ENCODE results near the gene RIGI. TPM values are rescaled to one million over a fixed set of nuclear protein-coding genes. Genes with fewer than 3 reads are reported as not detected.

RIGI gene
- total RNA-seq, 1 experiment from 2014 or later = 6.3 TPM

DNA sequence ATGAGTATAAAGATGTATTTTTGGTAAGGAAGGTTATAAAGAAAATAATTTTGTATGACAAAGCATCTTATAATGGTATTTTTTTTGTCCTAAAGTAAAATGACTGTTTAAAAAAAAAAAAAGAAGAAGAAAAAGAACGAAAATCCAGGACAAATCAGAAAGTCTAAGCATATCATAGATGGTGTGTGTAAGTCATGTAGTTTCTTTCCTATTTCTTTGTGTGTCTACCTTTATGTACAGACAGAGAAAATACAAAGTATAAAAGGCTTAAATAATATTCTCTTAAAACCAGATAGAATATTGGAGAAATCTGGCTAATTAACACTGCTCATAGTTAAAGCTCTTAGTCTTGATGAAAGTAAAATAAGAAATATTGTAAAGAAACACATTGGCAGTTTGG, 7.7 kb downstream of the RIGI start:
- H3K27me3 ChIP-seq (replicated peaks) = no peaks in the 10 kb centered on the region
- H3K4me3 ChIP-seq = no peak overlapping the region
- no peak overlapping the region for H3K27ac ChIP-seq
- no peaks in the 10 kb centered on the region for H3K9me3 ChIP-seq (replicated peaks)
- no peaks in the 10 kb centered on the region for H3K4me1 ChIP-seq (replicated peaks)
- no peaks in the 10 kb centered on the region for H3K36me3 ChIP-seq
- no peak for DNase-seq (ENCODE audit: low read depth in 1 of 2, low spot score in 2 of 2)

DNA sequence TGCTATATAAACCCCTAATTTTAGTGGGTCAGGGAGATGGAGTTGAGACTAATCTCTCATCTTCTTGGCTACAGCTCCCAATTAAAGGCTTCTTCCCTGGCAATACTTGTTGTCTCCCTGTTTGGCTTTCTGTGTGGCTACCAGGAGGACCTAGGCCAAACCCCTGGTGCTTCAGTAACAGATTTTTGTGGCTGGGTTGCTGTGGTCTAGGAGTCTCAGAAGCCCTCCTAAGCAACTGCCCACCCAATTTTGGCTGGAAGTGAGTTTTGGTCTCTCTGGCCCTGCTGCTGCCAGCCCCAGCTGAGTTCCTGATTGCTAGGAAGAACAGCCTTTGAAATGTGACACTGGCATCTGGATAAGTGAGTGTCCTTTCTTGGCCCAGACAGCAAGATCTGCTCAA, 9.8 kb downstream of the RIGI start:
- no peak overlapping the region for H3K4me3 ChIP-seq
- H3K27ac ChIP-seq = no peak overlapping the region
- DNase-seq (ENCODE audit: low read depth in 1 of 2, low spot score in 2 of 2) = no peak
- H3K4me1 ChIP-seq (replicated peaks) = no peaks in the 10 kb centered on the region
- no peaks in the 10 kb centered on the region for H3K9me3 ChIP-seq (replicated peaks)
- no peaks in the 10 kb centered on the region for H3K27me3 ChIP-seq (replicated peaks)
- no peaks in the 10 kb centered on the region for H3K36me3 ChIP-seq

DNA sequence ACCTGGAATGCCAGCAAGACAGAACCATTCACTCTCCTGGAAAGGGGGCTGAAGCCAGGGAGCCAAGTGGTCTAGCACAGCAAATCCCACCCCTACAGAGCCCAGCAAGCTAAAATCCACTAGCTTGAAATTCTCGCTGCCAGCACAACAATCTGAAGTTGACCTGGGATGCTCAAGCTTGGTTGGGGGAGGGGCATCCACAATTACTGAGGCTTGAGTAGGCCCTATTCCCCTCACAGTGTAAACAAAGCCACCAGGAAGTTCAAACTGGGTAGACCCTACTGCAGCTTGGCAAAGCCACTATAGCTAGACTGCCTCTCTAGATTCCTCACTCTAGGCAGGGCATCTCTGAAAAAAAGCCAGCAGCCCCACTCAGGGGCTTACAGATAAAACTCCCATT, 17.3 kb downstream of the RIGI start:
- no peak overlapping the region for H3K4me3 ChIP-seq
- H3K4me1 ChIP-seq (replicated peaks) = no peaks in the 10 kb centered on the region
- DNase-seq (ENCODE audit: low read depth in 1 of 2, low spot score in 2 of 2) = no peak
- no peak overlapping the region for H3K27ac ChIP-seq
- H3K9me3 ChIP-seq (replicated peaks) = no peaks in the 10 kb centered on the region
- H3K36me3 ChIP-seq = no peaks in the 10 kb centered on the region
- H3K27me3 ChIP-seq (replicated peaks) = no peaks in the 10 kb centered on the region

DNA sequence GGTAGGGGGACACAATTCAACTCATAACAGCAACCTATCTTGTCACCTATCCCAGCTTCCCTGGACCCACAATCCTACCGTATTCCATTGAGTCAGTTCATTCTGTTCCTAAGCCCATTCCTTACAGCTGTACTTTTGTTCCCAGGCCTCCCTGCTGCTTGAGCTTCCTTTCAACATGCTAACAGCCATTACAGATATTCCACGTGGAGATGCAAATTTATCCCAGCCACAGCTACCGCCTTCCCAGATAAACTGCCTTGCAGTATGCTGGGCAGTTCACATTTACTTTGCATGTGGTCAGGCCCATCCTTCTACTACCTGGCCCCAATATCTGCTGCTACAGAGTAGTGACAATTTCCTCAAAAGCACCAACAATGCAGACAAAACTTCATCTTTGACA, 23.0 kb downstream of the RIGI start:
- H3K36me3 ChIP-seq = no peaks in the 10 kb centered on the region
- no peak overlapping the region for H3K4me3 ChIP-seq
- H3K27me3 ChIP-seq (replicated peaks) = no peaks in the 10 kb centered on the region
- H3K9me3 ChIP-seq (replicated peaks) = no peaks in the 10 kb centered on the region
- no peaks in the 10 kb centered on the region for H3K4me1 ChIP-seq (replicated peaks)
- no peak overlapping the region for H3K27ac ChIP-seq
- DNase-seq (ENCODE audit: low read depth in 1 of 2, low spot score in 2 of 2) = no peak

DNA sequence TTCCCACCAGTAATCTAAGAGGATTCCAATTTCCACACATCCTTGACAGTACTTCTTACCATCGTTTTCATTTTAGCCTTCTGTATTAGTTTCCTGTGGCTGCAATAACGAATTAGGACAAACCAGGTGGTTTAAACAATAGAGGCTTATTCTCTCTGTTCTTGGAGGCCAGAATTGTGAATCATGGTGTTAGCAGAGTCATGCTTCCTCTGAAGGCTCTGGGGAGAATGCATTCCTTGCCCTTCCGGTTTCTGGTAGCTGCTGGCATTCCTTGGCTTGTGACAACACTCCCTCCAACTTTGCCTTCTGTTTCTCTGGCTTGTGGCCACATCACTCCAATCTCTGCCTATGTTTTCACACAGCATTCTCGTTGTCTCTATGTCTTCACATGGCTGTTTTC, 23.5 kb downstream of the RIGI start:
- Histone ChIP-seq H3K36me3 (no peaks in the 10 kb centered on the region), H3K9me3 (replicated peaks) (no peaks in the 10 kb centered on the region), H3K4me3 (no peak overlapping the region), H3K27me3 (replicated peaks) (no peaks in the 10 kb centered on the region), H3K27ac (no peak overlapping the region), H3K4me1 (replicated peaks) (no peaks in the 10 kb centered on the region)
- DNase-seq (ENCODE audit: low read depth in 1 of 2, low spot score in 2 of 2) = peak in 1 of 2 experiments; percentile 34

DNA sequence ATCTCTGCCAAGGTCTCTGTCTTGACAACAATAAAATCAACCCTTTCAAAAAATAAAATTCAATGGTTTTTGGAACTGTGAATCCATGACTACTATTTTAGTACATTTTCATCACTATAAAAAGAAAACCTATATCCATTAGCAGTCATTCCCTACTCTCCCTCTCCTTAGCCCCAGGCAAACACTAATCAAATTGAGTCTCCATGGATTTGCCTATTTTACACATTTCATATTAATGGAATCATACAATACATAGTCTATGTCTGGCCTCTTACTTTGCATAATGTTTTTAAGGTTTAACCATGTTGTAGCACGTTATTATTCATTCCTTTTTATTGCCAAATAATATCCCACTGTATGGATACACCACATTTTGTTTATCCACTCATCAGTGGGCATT, 24.1 kb downstream of the RIGI start:
- no peak overlapping the region for H3K27ac ChIP-seq
- no peak overlapping the region for H3K4me3 ChIP-seq
- no peaks in the 10 kb centered on the region for H3K36me3 ChIP-seq
- H3K27me3 ChIP-seq (replicated peaks) = no peaks in the 10 kb centered on the region
- no peaks in the 10 kb centered on the region for H3K4me1 ChIP-seq (replicated peaks)
- no peaks in the 10 kb centered on the region for H3K9me3 ChIP-seq (replicated peaks)
- no peak for DNase-seq (ENCODE audit: low read depth in 1 of 2, low spot score in 2 of 2)

DNA sequence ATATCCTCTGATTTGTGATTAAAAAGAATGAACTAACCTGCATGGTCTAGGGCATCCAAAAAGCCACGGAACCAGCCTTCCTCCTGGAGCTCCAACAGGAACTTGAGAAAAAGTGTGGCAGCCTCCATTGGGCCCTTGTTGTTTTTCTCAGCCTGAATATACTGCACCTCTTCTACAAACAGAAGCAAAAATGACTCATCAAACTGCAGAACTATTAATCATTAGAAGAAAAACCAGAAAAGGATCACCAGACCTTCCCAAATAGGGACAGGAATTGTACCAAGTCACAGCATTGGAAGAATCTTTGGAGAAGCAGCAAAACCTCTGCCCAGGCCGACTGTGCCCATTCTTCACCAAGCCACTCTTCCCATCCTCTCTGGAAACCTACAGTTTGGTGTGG, 25.2 kb downstream of the RIGI start:
- Histone ChIP-seq H3K27me3 (replicated peaks) (no peaks in the 10 kb centered on the region), H3K4me3 (no peak overlapping the region), H3K4me1 (replicated peaks) (no peaks in the 10 kb centered on the region), H3K27ac (no peak overlapping the region), H3K9me3 (replicated peaks) (no peaks in the 10 kb centered on the region), H3K36me3 (no peaks in the 10 kb centered on the region)
- DNase-seq (ENCODE audit: low read depth in 1 of 2, low spot score in 2 of 2) = no peak

DNA sequence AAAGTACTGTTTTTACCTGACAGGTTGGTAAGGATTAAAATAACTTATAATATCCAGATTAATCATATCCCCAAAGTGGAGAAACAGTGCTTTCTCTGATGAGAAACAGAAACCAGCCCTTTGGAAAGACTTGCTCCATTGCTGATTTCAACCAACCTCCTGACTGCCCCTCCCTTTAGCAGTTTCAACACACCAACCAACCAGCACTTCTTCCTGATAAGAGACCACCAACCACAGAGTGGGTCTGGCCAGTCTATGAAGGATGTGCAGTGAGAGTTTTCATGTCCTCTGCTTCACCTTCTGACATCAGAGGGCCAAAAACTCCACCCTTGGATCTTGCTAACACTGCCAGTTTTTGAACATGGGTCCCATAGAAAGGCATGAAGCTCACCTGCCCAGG, 28.1 kb downstream of the RIGI start:
- H3K27ac ChIP-seq = no peak overlapping the region
- no peaks in the 10 kb centered on the region for H3K4me1 ChIP-seq (replicated peaks)
- H3K27me3 ChIP-seq (replicated peaks) = no peaks in the 10 kb centered on the region
- no peaks in the 10 kb centered on the region for H3K36me3 ChIP-seq
- no peak for DNase-seq (ENCODE audit: low read depth in 1 of 2, low spot score in 2 of 2)
- no peaks in the 10 kb centered on the region for H3K9me3 ChIP-seq (replicated peaks)
- H3K4me3 ChIP-seq = no peak overlapping the region

DNA sequence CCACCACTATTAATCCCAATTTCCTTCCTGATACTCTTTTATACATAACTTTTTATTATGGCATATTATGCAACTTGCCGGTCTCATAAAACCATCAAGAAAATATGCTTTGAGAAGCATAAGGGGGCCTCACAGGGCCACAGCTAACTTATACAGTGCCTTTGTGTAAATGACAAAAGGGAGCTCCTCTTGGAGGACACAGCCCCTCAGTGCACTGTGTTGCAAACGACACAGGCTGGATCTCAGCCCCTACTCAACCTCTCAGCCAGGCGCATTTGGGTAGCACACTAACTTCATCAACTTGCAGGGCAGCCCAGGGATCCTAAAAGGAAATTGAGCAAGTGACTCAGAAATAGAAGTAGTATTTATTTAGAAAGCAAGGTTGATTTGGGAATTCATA, 35.4 kb downstream of the RIGI start:
- no peak for DNase-seq (ENCODE audit: low read depth in 1 of 2, low spot score in 2 of 2)
- Histone ChIP-seq H3K36me3 (no peaks in the 10 kb centered on the region), H3K27me3 (replicated peaks) (no peaks in the 10 kb centered on the region), H3K4me1 (replicated peaks) (no peaks in the 10 kb centered on the region), H3K27ac (no peak overlapping the region), H3K9me3 (replicated peaks) (no peaks in the 10 kb centered on the region), H3K4me3 (no peak overlapping the region)

DNA sequence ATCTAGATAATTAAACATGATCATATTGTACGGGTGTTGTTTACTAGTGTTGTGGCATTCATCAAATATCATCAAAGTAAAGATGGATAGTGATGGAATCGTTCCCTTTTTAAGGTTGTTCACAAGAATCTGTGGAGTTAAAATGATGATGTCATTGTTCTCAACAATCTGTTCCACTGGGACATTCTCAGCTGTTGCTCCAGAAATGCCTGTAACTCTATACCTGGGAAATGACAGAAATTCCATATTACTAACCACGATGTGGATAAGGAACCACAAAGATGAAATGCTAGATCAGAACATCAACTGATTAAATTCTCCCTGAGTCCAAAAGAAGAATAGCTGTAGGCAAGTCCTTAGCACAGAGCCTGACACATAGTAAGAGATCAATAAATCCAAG, 38.0 kb downstream of the RIGI start:
- no peaks in the 10 kb centered on the region for H3K4me1 ChIP-seq (replicated peaks)
- DNase-seq (ENCODE audit: low read depth in 1 of 2, low spot score in 2 of 2) = no peak
- no peaks in the 10 kb centered on the region for H3K27me3 ChIP-seq (replicated peaks)
- H3K36me3 ChIP-seq = no peaks in the 10 kb centered on the region
- no peaks in the 10 kb centered on the region for H3K9me3 ChIP-seq (replicated peaks)
- no peak overlapping the region for H3K27ac ChIP-seq
- no peak overlapping the region for H3K4me3 ChIP-seq

DNA sequence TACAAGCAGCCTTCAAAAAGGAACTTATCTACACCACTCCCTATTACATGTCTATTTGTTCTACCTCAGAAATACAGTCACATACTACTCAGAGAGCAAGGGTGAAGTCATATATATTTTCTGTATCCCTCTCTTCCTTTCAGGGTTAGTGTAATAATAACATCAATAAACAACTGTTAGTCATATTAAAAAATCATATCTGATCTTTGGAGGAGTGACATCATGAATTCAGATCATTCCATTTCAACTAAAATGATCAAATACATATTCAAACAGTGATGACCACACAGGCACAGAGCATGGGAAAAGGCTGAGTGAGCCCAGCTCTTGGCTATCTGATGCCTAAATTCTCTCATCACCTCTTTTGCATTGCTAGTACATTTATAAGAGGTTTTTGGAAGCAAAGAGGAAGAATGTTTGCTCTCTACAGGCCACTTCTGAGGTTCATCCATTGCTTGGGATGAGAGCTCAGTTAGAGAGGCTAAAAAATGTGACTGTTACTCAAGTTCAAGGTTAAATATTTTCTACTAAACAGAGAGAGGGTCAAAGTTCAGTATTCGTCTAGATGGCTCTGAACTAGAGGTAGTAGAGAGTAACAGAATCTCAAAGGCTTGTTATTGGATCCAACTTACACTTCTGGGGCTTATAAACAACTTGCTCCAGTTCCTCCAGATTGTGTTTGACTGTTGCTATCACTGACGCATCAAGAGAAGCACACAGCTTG, 39.0 kb downstream of the RIGI start:
- H3K4me3 ChIP-seq = no peak overlapping the region
- H3K4me1 ChIP-seq (replicated peaks) = no peaks in the 10 kb centered on the region
- H3K9me3 ChIP-seq (replicated peaks) = no peaks in the 10 kb centered on the region
- no peaks in the 10 kb centered on the region for H3K36me3 ChIP-seq
- H3K27ac ChIP-seq = no peak overlapping the region
- no peak for DNase-seq (ENCODE audit: low read depth in 1 of 2, low spot score in 2 of 2)
- no peaks in the 10 kb centered on the region for H3K27me3 ChIP-seq (replicated peaks)

DNA sequence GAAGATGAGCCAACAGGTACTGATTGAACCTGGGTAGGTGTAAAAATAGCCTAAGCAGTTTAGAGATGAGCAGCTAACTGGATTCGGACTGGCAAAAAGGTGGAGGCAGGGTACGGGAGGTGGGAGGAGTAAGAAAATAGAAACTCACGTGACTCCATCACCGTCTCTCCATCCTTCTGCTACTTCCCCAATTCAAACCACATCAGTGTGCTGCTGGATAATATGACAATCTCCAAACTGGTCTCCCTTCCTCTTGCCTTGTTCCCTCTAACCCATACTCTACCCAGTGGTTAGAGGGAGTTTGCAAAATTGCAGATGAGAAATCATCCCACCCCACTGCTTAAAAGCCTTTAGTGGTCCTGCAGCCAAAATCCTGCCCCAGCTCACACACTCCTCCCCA, 42.7 kb downstream of the RIGI start:
- H3K27ac ChIP-seq = no peak overlapping the region
- no peak for DNase-seq (ENCODE audit: low read depth in 1 of 2, low spot score in 2 of 2)
- no peaks in the 10 kb centered on the region for H3K36me3 ChIP-seq
- no peaks in the 10 kb centered on the region for H3K4me1 ChIP-seq (replicated peaks)
- no peaks in the 10 kb centered on the region for H3K27me3 ChIP-seq (replicated peaks)
- no peaks in the 10 kb centered on the region for H3K9me3 ChIP-seq (replicated peaks)
- no peak overlapping the region for H3K4me3 ChIP-seq
